Neuronal stem cell (in vitro differentiated cells): ENCODE measurements around the gene MRTFB.

Experiments
- DNase-seq: peaks from one replicate; pipeline ENCODE4 v3.0.0-alpha.2; 2013; ENCODE audit warnings: low spot score
- H2AFZ ChIP-seq: one replicate; pipeline ENCODE4 v1.6.1; 2013; ENCODE audit warnings: mild to moderate bottlenecking, low read length, inconsistent platforms
- H2AK5ac ChIP-seq: 2 replicates; pipeline ENCODE4 v1.6.1; 2013; ENCODE audit warnings: low read depth, mild to moderate bottlenecking, inconsistent platforms, low read length, moderate library complexity, mixed read lengths
- H2BK120ac ChIP-seq: 2 replicates; pipeline ENCODE4 v1.6.1; 2013; ENCODE audit warnings: low read depth, mild to moderate bottlenecking, inconsistent platforms, low read length, moderate library complexity, mixed read lengths
- H2BK12ac ChIP-seq: one replicate; pipeline ENCODE4 v1.6.1; 2013; ENCODE audit warnings: low read length, inconsistent platforms
- H2BK15ac ChIP-seq: 2 replicates; pipeline ENCODE4 v1.6.1; 2013; ENCODE audit warnings: mild to moderate bottlenecking, low read length, inconsistent platforms, mixed read lengths
- H2BK5ac ChIP-seq: one replicate; pipeline ENCODE4 v1.6.1; 2013; ENCODE audit warnings: inconsistent platforms, mild to moderate bottlenecking, low read length, moderate library complexity
- H3K14ac ChIP-seq: one replicate; pipeline ENCODE4 v1.6.1; 2013; ENCODE audit warnings: low read length, inconsistent platforms
- H3K18ac ChIP-seq: 2 replicates; pipeline ENCODE4 v1.6.1; 2013; ENCODE audit warnings: low read length, inconsistent platforms
- H3K23ac ChIP-seq: 2 replicates; pipeline ENCODE4 v1.6.1; 2013; ENCODE audit warnings: low read depth, mild to moderate bottlenecking, mixed read lengths, low read length, inconsistent platforms; ENCODE audit not compliant: poor library complexity
- H3K27ac ChIP-seq: replicated peaks from 3 replicates; pipeline ENCODE4 v1.5.1; 2013; ENCODE audit warnings: low read length, inconsistent platforms
- H3K27me3 ChIP-seq, 3 experiments: 2 replicates each; pipeline ENCODE4 v1.6.1; 2013; ENCODE audit warnings: low read length in 3 of 3, mild to moderate bottlenecking in 2 of 3, inconsistent platforms in 1 of 3, low read depth in 1 of 3, mixed read lengths in 1 of 3, moderate library complexity in 1 of 3; ENCODE audit not compliant: control insufficient read depth in 3 of 3, insufficient read depth in 3 of 3
- H3K36me3 ChIP-seq, 2 donors: replicated peaks in 1 of 2; 2 replicates each; pipeline ENCODE4 v1.6.1; 2013; ENCODE audit warnings: low read length in 2 of 2; ENCODE audit not compliant: control insufficient read depth in 2 of 2, insufficient read depth in 2 of 2
- H3K4ac ChIP-seq: 2 replicates; pipeline ENCODE4 v1.6.1; 2013; ENCODE audit warnings: inconsistent platforms, mild to moderate bottlenecking, low read length, moderate library complexity
- H3K4me1 ChIP-seq, 2 donors: 1 replicate in 1 of 2; 2 replicates in 1 of 2; pipeline ENCODE4 v1.6.1; 2013; ENCODE audit warnings: low read length in 2 of 2, low read depth in 1 of 2; ENCODE audit not compliant: control insufficient read depth in 2 of 2, insufficient read depth in 1 of 2
- H3K4me2 ChIP-seq: one replicate; pipeline ENCODE4 v1.6.1; 2013; ENCODE audit warnings: mild to moderate bottlenecking, low read length, inconsistent platforms; ENCODE audit not compliant: insufficient read depth, poor library complexity, severe bottlenecking
- H3K4me3 ChIP-seq, 2 donors: 2 replicates each; pipeline ENCODE4 v1.5.1; 2013; ENCODE audit warnings: low read length in 2 of 2, mild to moderate bottlenecking in 2 of 2, inconsistent platforms in 1 of 2, moderate library complexity in 1 of 2
- H3K79me1 ChIP-seq: one replicate; pipeline ENCODE4 v1.6.1; 2013; ENCODE audit warnings: low read depth, mild to moderate bottlenecking, inconsistent platforms, low read length, moderate library complexity
- H3K9ac ChIP-seq: one replicate; pipeline ENCODE4 v1.6.1; 2013; ENCODE audit warnings: mild to moderate bottlenecking, low read depth, low read length, inconsistent platforms; ENCODE audit not compliant: poor library complexity
- H3K9me3 ChIP-seq, 2 donors: replicated peaks in 1 of 2; 2 replicates each; pipeline versions ENCODE3 to v1.6.1; 2013; ENCODE audit warnings: low read length in 2 of 2, mild to moderate bottlenecking in 2 of 2, inconsistent platforms in 1 of 2, low read depth in 1 of 2, mixed read lengths in 1 of 2, moderate library complexity in 1 of 2; ENCODE audit not compliant: control insufficient read depth in 2 of 2, insufficient read depth in 1 of 2
- H4K8ac ChIP-seq: one replicate; pipeline ENCODE4 v1.6.1; 2013; ENCODE audit warnings: low read depth, mild to moderate bottlenecking, inconsistent platforms, low read length, moderate library complexity
- H4K91ac ChIP-seq: one replicate; pipeline ENCODE4 v1.6.1; 2013; ENCODE audit warnings: low read length, low read depth, mild to moderate bottlenecking, inconsistent platforms; ENCODE audit not compliant: poor library complexity
- WGBS, 2 donors: extraction: QIAGEN DNeasy Blood & Tissue Kit; methylation state at CpG; one replicate each; pipeline ENCODE4 v1.1.7; 2013; ENCODE audit warnings: missing lambda C conversion rate in 2 of 2, mixed read lengths in 1 of 2; ENCODE audit not compliant: insufficient read length in 2 of 2, insufficient replicate concordance in 1 of 2; ENCODE audit errors: extremely low coverage in 2 of 2; 5-methylcytosine and 5-hydroxymethylcytosine counted together

Gene MRTFB

DNA sequence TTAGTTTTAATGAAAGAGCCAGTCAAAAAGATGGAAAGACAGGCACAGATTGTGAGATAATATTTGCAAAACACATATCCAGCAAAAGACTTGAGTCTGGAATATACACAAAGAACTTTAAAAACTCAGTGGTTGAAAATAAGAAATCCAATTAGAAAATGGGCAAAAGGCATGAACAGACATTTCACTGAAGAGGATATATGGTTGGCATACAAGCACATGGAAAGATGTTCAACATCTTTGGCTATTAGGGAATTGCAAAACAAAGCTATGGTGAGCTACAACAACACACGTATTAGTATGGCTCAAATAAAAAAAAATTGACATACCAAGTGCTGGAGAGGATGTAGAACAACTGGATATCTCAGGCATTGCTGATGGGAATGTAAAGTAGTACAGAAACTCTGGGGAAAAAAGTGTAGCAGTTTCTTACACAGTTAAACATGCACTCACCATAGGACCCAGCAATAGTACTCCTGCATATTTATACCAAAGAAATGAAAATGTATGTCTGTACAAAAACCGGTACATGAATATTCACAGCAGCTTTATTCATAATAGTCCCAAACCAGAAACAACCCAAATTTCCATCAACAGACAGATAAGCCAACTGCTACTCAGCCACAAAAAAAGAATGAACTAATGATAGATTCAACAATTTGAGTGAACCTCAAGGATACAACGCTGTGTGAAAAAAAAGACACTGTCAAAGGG, 44.4 kb upstream of the MRTFB start:
- Histone ChIP-seq H3K4me2 (no peak overlapping the region), H2AK5ac (no peak overlapping the region), H3K4me1 (no peaks in the 10 kb centered on the region), H3K4me3 (no peak overlapping the region), H3K27ac (no peak overlapping the region), H3K79me1 (no peaks in the 10 kb centered on the region), H3K27me3 (no peaks in the 10 kb centered on the region), H3K23ac (no peak overlapping the region), H3K9me3 (peaks cover 2 to 3% of the 10 kb centered on the region in 2 donors), H4K8ac (no peak overlapping the region), H2BK15ac (no peak overlapping the region), H3K14ac (no peak overlapping the region), H3K36me3 (no peaks in the 10 kb centered on the region), H3K9ac (no peak overlapping the region), H4K91ac (no peak overlapping the region), H2AFZ (no peak overlapping the region), H2BK120ac (no peak overlapping the region), H3K4ac (no peak overlapping the region), H2BK12ac (no peak overlapping the region), H2BK5ac (no peak overlapping the region), H3K18ac (no peak overlapping the region)
- WGBS, 2 donors, result no CpG with 5 or more reads among the region's 3 CpGs
- DNase-seq, result no peak

DNA sequence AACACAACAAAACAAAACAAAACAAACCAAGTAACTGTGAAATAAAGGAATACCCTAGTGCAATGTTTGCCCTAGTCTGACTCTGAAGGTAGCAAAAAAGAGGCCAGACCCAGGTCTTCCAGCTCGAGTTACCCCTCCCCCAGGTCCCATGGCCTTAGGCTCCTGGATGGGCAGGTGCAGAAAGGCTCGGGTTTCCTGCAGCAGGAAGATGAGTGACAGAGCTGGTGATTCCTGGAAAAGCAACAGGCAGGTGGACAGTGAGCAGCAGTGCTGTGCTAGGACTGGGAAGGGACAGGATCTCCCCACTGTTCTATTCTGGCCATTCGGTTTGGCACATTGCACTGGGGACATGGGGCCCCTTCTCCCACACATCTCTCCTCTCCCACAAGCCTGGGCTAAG, 42.9 kb upstream of the MRTFB start:
- Histone ChIP-seq H2BK5ac (no peak overlapping the region), H2BK12ac (no peak overlapping the region), H3K4me1 (no peaks in the 10 kb centered on the region), H3K27ac (no peak overlapping the region), H3K27me3 (no peaks in the 10 kb centered on the region), H2BK120ac (no peak overlapping the region), H3K9me3 (peaks cover 2 to 3% of the 10 kb centered on the region in 2 donors), H2AFZ (no peak overlapping the region), H3K4me3 (no peak overlapping the region), H3K23ac (no peak overlapping the region), H3K36me3 (no peaks in the 10 kb centered on the region), H3K79me1 (no peaks in the 10 kb centered on the region), H4K91ac (no peak overlapping the region), H3K14ac (peak overlapping the region; percentile 57), H3K4ac (no peak overlapping the region), H4K8ac (no peak overlapping the region), H2BK15ac (peak overlapping the region; percentile 60), H3K9ac (peak overlapping the region; percentile 39), H3K18ac (peak overlapping the region; percentile 48), H3K4me2 (no peak overlapping the region), H2AK5ac (no peak overlapping the region)
- no peak for DNase-seq
- WGBS, 2 donors, result no CpG with 5 or more reads among the region's 3 CpGs

DNA sequence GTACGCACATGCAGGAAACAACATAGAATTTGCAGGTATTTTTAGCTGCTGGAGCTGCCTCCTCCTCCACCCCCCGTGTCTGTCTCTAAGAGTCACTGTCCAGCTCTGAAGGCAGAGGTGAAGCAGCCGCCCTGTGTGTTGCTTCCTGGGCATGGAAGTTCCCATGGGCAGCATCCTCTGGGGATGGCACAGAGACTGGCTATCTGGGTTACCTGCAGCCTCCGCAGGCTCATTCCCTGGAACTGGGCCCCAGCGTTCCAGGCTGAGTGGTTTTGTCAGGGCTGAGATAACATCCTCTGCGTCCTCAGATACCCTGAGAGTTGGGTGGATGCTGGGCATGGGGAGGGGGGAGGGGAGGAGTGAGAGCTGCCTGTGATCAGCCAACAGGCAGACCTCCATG, 41.5 kb upstream of the MRTFB start:
- Histone ChIP-seq H2BK120ac (no peak overlapping the region), H2BK15ac (no peak overlapping the region), H3K9ac (no peak overlapping the region), H3K9me3 (peaks cover 2 to 3% of the 10 kb centered on the region in 2 donors), H3K4me2 (no peak overlapping the region), H3K79me1 (no peaks in the 10 kb centered on the region), H3K4ac (no peak overlapping the region), H3K4me1 (no peaks in the 10 kb centered on the region), H2AFZ (no peak overlapping the region), H3K27me3 (no peaks in the 10 kb centered on the region), H4K8ac (no peak overlapping the region), H2BK12ac (no peak overlapping the region), H2AK5ac (peak overlapping the region; percentile 32), H4K91ac (no peak overlapping the region), H3K14ac (no peak overlapping the region), H2BK5ac (no peak overlapping the region), H3K27ac (no peak overlapping the region), H3K36me3 (no peaks in the 10 kb centered on the region), H3K4me3 (no peak overlapping the region), H3K18ac (peak overlapping the region; percentile 61), H3K23ac (no peak overlapping the region)
- DNase-seq, result no peak
- no CpG with 5 or more reads among the region's 6 CpGs for WGBS, 2 donors

DNA sequence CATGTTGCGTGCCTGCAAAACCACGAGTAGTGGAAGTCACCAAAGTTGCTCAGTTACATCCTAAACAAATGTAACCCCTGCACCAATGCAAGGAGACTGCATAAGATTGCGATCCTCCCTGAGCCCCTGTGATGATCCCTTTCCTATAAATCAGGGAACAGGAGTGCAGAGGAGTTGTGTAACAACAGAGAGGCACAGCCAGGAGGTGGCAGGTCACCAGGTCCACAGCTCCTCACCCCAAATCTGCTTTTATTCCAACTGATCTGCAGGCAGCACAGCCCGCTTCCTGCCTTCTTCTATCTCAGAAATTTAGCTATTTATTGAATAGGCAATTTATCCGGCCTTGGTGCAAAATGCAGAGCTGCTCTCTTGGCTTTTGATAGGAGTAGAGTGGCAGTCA, 36.0 kb upstream of the MRTFB start:
- Histone ChIP-seq H4K8ac (no peak overlapping the region), H3K4me2 (no peak overlapping the region), H2AFZ (no peak overlapping the region), H4K91ac (no peak overlapping the region), H3K9me3 (peaks cover 0 to 4% of the 10 kb centered on the region in 2 donors), H3K27me3 (no peaks in the 10 kb centered on the region), H2BK15ac (no peak overlapping the region), H2BK12ac (no peak overlapping the region), H2BK120ac (no peak overlapping the region), H3K36me3 (no peaks in the 10 kb centered on the region), H3K4ac (no peak overlapping the region), H3K4me1 (no peaks in the 10 kb centered on the region), H2BK5ac (no peak overlapping the region), H3K79me1 (no peaks in the 10 kb centered on the region), H3K9ac (no peak overlapping the region), H3K23ac (no peak overlapping the region), H3K18ac (peak overlapping the region; percentile 19), H3K27ac (no peak overlapping the region), H3K4me3 (no peak overlapping the region), H3K14ac (peak overlapping the region; percentile 17), H2AK5ac (no peak overlapping the region)
- DNase-seq, result no peak
- WGBS, 2 donors, result no CpG with 5 or more reads among the region's 5 CpGs
